Muscle layer of colon (tissue), 2 donors: Measurements from ENCODE around the gene ITGB4.

Experiments used
- H3K27ac ChIP-seq: one replicate; pipeline ENCODE4 v1.7.0; 2013; ENCODE audit warnings: low read depth, mild to moderate bottlenecking, low read length, moderate library complexity
- H3K27me3 ChIP-seq, 2 donors: one replicate each; pipeline ENCODE4 v1.7.0; 2013; ENCODE audit warnings: low read length in 2 of 2, mild to moderate bottlenecking in 2 of 2; ENCODE audit not compliant: insufficient read depth in 2 of 2, control insufficient read depth in 1 of 2
- H3K36me3 ChIP-seq: one replicate; pipeline ENCODE4 v1.7.0; 2013; ENCODE audit warnings: mild to moderate bottlenecking, low read length; ENCODE audit not compliant: insufficient read depth
- H3K4me1 ChIP-seq: one replicate; pipeline ENCODE4 v1.7.0; 2013; ENCODE audit warnings: mild to moderate bottlenecking, low read length; ENCODE audit not compliant: insufficient read depth
- H3K4me3 ChIP-seq, 2 donors: one replicate each; pipeline ENCODE4 v1.7.0; 2013; ENCODE audit warnings: low read length in 2 of 2, low read depth in 1 of 2, mild to moderate bottlenecking in 1 of 2, moderate library complexity in 1 of 2
- H3K9ac ChIP-seq: one replicate; pipeline ENCODE4 v1.7.0; 2013; ENCODE audit warnings: low read length
- H3K9me3 ChIP-seq: one replicate; pipeline ENCODE4 v1.7.0; 2013; ENCODE audit warnings: mild to moderate bottlenecking, low read length
- donor health status: abdominal sarcoma.
- donor health status: Adenocarcinoma of cecum.

Gene ITGB4

GRCh38 chr17:75688209-75688825 lies 32.9 kb upstream of the ITGB4 start:
- Histone ChIP-seq H3K9me3 (no peaks in the 10 kb centered on the region), H3K27me3 (no peaks in the 10 kb centered on the region), H3K27ac (peak overlapping the region; percentile 30), H3K36me3 (peaks cover 11% of the 10 kb centered on the region), H3K4me1 (peaks cover 40% of the 10 kb centered on the region), H3K9ac (no peak overlapping the region), H3K4me3 (no peak overlapping the region)

GRCh38 chr17:75689441-75689873 lies 31.8 kb upstream of the ITGB4 start:
- no peak overlapping the region for H3K9ac ChIP-seq
- H3K27ac ChIP-seq = no peak overlapping the region
- peaks cover 11% of the 10 kb centered on the region for H3K36me3 ChIP-seq
- no peaks in the 10 kb centered on the region for H3K9me3 ChIP-seq
- H3K4me1 ChIP-seq = peaks cover 51% of the 10 kb centered on the region
- no peaks in the 10 kb centered on the region for H3K27me3 ChIP-seq
- no peak overlapping the region for H3K4me3 ChIP-seq

- Histone ChIP-seq H3K9me3 (no peaks in the 10 kb centered on the region), H3K27ac (no peak overlapping the region), H3K36me3 (peaks cover 25% of the 10 kb centered on the region), H3K27me3 (no peaks in the 10 kb centered on the region), H3K4me3 (no peak overlapping the region), H3K9ac (no peak overlapping the region), H3K4me1 (peaks cover 56% of the 10 kb centered on the region)
Observed at GRCh38 chr17:75691371-75691791, 29.9 kb upstream of the ITGB4 start.

- Histone ChIP-seq H3K4me3 (no peak overlapping the region), H3K9ac (no peak overlapping the region), H3K36me3 (peaks cover 25% of the 10 kb centered on the region), H3K27ac (peak overlapping the region; percentile 22), H3K27me3 (no peaks in the 10 kb centered on the region), H3K4me1 (peaks cover 57% of the 10 kb centered on the region), H3K9me3 (no peaks in the 10 kb centered on the region)
Observed at GRCh38 chr17:75691801-75692626, 29.2 kb upstream of the ITGB4 start.

- H3K9ac ChIP-seq = peak overlapping the region; percentile 30
- H3K9me3 ChIP-seq = no peaks in the 10 kb centered on the region
- H3K27me3 ChIP-seq = no peaks in the 10 kb centered on the region
- peaks cover 60% of the 10 kb centered on the region for H3K4me1 ChIP-seq
- peak overlapping the region; percentile 70 for H3K27ac ChIP-seq
- H3K4me3 ChIP-seq = no peak overlapping the region
- H3K36me3 ChIP-seq = peaks cover 31% of the 10 kb centered on the region
Observed at GRCh38 chr17:75692976-75693375, 28.3 kb upstream of the ITGB4 start.

- Histone ChIP-seq H3K9ac (peak overlapping the region; percentile 30), H3K27ac (peak overlapping the region; percentile 70), H3K27me3 (no peaks in the 10 kb centered on the region), H3K9me3 (no peaks in the 10 kb centered on the region), H3K4me3 (no peak overlapping the region), H3K36me3 (peaks cover 31% of the 10 kb centered on the region), H3K4me1 (peaks cover 60% of the 10 kb centered on the region)
Observed at GRCh38 chr17:75693500-75694481, 27.5 kb upstream of the ITGB4 start.

- H3K36me3 ChIP-seq = peaks cover 31% of the 10 kb centered on the region
- H3K27me3 ChIP-seq = no peaks in the 10 kb centered on the region
- peak overlapping the region; percentile 70 for H3K27ac ChIP-seq
- peaks cover 58% of the 10 kb centered on the region for H3K4me1 ChIP-seq
- no peak overlapping the region for H3K4me3 ChIP-seq
- no peak overlapping the region for H3K9ac ChIP-seq
- H3K9me3 ChIP-seq = no peaks in the 10 kb centered on the region
Observed at GRCh38 chr17:75694536-75694935, 26.7 kb upstream of the ITGB4 start.

GRCh38 chr17:75695141-75695829 lies 26.0 kb upstream of the ITGB4 start:
- H3K36me3 ChIP-seq = peaks cover 39% of the 10 kb centered on the region
- H3K27me3 ChIP-seq = no peaks in the 10 kb centered on the region
- H3K9me3 ChIP-seq = no peaks in the 10 kb centered on the region
- H3K9ac ChIP-seq = no peak overlapping the region
- peak overlapping the region; percentile 70 for H3K27ac ChIP-seq
- peaks cover 66% of the 10 kb centered on the region for H3K4me1 ChIP-seq
- no peak overlapping the region for H3K4me3 ChIP-seq

- H3K9ac ChIP-seq = no peak overlapping the region
- no peaks in the 10 kb centered on the region for H3K27me3 ChIP-seq
- H3K36me3 ChIP-seq = peaks cover 44% of the 10 kb centered on the region
- no peaks in the 10 kb centered on the region for H3K9me3 ChIP-seq
- H3K4me1 ChIP-seq = peaks cover 63% of the 10 kb centered on the region
- H3K27ac ChIP-seq = no peak overlapping the region
- H3K4me3 ChIP-seq = no peak overlapping the region
Observed at GRCh38 chr17:75695830-75696271, 25.4 kb upstream of the ITGB4 start.

GRCh38 chr17:75697651-75698291 lies 23.5 kb upstream of the ITGB4 start:
- Histone ChIP-seq H3K27ac (no peak overlapping the region), H3K9me3 (no peaks in the 10 kb centered on the region), H3K9ac (no peak overlapping the region), H3K27me3 (no peaks in the 10 kb centered on the region), H3K36me3 (peaks cover 52% of the 10 kb centered on the region), H3K4me3 (no peak overlapping the region), H3K4me1 (peaks cover 44% of the 10 kb centered on the region)
